Osteoblast (primary cell): Measurements from ENCODE around the gene UTP15. TPM values are rescaled to one million over a fixed set of nuclear protein-coding genes. Genes with fewer than 3 reads are reported as not detected.

ENCODE experiments used
- DNase-seq: peaks from one replicate; pipeline ENCODE4 v3.0.0; 2011; ENCODE audit warnings: low spot score, mixed read lengths; ENCODE audit not compliant: insufficient read length; ENCODE audit errors: missing footprints
- H2AFZ ChIP-seq: 2 replicates; pipeline ENCODE4 v1.6.0; 2011; ENCODE audit warnings: mild to moderate bottlenecking, low read length
- H3K27ac ChIP-seq: 2 replicates; pipeline ENCODE4 v1.5.1; 2011; ENCODE audit warnings: mild to moderate bottlenecking, low read depth, low read length, moderate library complexity
- H3K27me3 ChIP-seq: 2 replicates; pipeline ENCODE4 v1.6.0; 2012; ENCODE audit warnings: mild to moderate bottlenecking, control low read depth, inconsistent platforms, low read length, moderate library complexity; ENCODE audit not compliant: insufficient read depth
- H3K36me3 ChIP-seq: 2 replicates; pipeline ENCODE4 v1.5.1; 2011; ENCODE audit warnings: mild to moderate bottlenecking, low read length, control low read depth, moderate library complexity; ENCODE audit not compliant: insufficient read depth
- H3K4me1 ChIP-seq: 2 replicates; pipeline ENCODE4 v1.5.1; 2011; ENCODE audit warnings: mild to moderate bottlenecking, low read length, control low read depth, moderate library complexity; ENCODE audit not compliant: insufficient read depth
- H3K4me2 ChIP-seq: 2 replicates; pipeline ENCODE4 v1.6.0; 2011; ENCODE audit warnings: mild to moderate bottlenecking, low read length; ENCODE audit not compliant: insufficient read depth
- H3K4me3 ChIP-seq: fragments of 200-600 bp; sonication (generic); 3 replicates; pipeline ENCODE4 v1.5.1; 2012; ENCODE audit warnings: mild to moderate bottlenecking, low read length, inconsistent platforms; ENCODE audit not compliant: insufficient read depth
- H3K79me2 ChIP-seq: 2 replicates; pipeline ENCODE4 v1.6.0; 2012; ENCODE audit warnings: mild to moderate bottlenecking, low read length, control low read depth, inconsistent platforms; ENCODE audit not compliant: insufficient read depth
- H3K9me3 ChIP-seq: 2 replicates; pipeline ENCODE4 v1.5.1; 2011; ENCODE audit warnings: low read depth, low read length, control low read depth
- H4K20me1 ChIP-seq: 2 replicates; pipeline ENCODE4 v1.6.0; 2012; ENCODE audit warnings: mild to moderate bottlenecking, low read length, control low read depth; ENCODE audit not compliant: insufficient read depth
- total RNA-seq: library from RNA; depleted of rRNA; stranded (reverse); fragments of >200 nt; gene quantifications from 2 replicates; pipeline ENCODE4 v1.2.3, GENCODE V29; 2012
- TF ChIP-seq, protein P1 (sequence below): IDR thresholded peaks from 2 replicates; pipeline ENCODE4 v1.5.1; 2011; ENCODE audit warnings: mild to moderate bottlenecking, low read depth, low read length, moderate library complexity; ENCODE audit errors: extremely low read depth

The UTP15 gene
- total RNA-seq, 1 donor, result 20.6 TPM

DNA sequence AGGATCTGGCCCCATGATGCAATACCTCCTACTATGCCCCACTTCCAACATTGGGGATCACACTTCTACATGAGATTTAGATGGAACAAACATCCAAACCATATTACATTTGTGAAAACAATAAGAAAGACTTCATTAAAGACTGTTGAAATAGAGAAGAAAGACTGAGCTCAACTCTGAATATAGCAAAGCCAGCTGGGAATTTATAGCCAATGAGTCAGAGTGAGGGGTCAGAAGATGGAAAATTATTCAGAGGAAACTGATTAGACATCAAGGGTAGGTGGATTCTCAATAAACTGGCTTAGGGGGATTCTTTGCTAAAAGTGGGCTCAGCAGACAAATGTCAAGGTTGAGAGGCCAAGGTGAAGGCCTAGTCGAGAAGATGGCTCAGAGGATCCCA lies 41.7 kb upstream of the UTP15 start:
- H3K36me3 ChIP-seq, result no peaks in the 10 kb centered on the region
- H3K79me2 ChIP-seq, result no peaks in the 10 kb centered on the region
- no peaks in the 10 kb centered on the region for H3K27me3 ChIP-seq
- no peak for DNase-seq
- no peak overlapping the region for H3K4me2 ChIP-seq
- H2AFZ ChIP-seq, result no peak overlapping the region
- H3K4me1 ChIP-seq, result peaks cover 10% of the 10 kb centered on the region
- no peak overlapping the region for H3K27ac ChIP-seq
- no peaks in the 10 kb centered on the region for H3K9me3 ChIP-seq
- no peaks in the 10 kb centered on the region for H4K20me1 ChIP-seq
- TF ChIP-seq, protein P1, sequence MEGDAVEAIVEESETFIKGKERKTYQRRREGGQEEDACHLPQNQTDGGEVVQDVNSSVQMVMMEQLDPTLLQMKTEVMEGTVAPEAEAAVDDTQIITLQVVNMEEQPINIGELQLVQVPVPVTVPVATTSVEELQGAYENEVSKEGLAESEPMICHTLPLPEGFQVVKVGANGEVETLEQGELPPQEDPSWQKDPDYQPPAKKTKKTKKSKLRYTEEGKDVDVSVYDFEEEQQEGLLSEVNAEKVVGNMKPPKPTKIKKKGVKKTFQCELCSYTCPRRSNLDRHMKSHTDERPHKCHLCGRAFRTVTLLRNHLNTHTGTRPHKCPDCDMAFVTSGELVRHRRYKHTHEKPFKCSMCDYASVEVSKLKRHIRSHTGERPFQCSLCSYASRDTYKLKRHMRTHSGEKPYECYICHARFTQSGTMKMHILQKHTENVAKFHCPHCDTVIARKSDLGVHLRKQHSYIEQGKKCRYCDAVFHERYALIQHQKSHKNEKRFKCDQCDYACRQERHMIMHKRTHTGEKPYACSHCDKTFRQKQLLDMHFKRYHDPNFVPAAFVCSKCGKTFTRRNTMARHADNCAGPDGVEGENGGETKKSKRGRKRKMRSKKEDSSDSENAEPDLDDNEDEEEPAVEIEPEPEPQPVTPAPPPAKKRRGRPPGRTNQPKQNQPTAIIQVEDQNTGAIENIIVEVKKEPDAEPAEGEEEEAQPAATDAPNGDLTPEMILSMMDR, result no peak
- no peak overlapping the region for H3K4me3 ChIP-seq

DNA sequence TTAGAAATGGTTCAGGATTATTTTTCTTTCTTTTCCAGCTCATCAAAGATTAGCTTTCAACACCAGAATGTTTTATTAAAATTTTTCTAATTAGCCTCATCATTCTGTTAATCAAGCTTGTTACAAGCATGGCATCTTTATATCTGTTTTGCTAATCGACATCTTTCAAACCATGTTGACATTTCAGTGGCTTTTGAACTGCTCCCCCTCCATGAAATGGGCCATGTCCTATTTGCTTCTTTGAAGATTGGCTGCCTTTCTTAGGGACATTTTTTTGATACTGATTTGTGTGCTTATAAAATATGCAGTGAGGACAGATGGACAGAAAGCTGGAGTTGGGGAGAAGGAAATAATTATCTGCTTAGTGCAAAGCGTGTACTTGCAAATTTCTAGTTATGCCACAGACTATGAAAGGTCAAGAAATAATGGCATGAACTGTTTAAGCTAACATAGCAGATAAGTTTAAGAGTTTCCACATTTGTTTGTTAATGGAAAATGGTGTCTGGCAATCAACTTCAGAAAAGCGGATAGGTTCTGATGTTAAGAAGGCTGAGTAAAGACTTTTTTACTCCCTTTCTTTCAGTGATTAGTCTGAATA lies 39.8 kb upstream of the UTP15 start:
- Histone ChIP-seq H3K36me3 (no peaks in the 10 kb centered on the region), H3K9me3 (no peaks in the 10 kb centered on the region), H3K27ac (no peak overlapping the region), H3K27me3 (no peaks in the 10 kb centered on the region), H3K4me2 (no peak overlapping the region), H3K79me2 (no peaks in the 10 kb centered on the region), H3K4me3 (no peak overlapping the region), H4K20me1 (no peaks in the 10 kb centered on the region), H3K4me1 (peaks cover 7% of the 10 kb centered on the region), H2AFZ (no peak overlapping the region)
- no peak for DNase-seq
- TF ChIP-seq, protein P1, result no peak

DNA sequence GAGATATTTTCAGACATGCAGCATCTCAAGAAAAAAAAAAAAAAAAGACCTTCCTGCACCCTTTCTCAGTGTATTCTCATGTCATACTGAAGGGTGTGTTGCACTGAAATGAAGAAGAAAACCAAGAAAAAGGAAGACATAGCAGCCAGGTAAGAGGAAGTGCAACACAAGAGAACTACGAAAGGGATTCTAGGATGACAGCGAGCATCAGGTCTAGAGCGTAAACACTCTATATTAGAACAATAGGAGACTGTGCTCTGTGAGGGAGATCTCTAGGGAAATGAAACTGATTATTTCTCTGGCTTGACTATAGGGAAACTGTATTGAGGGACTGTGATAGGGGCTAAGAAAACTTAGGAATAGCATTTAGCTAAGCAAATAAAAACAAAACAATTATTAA lies 37.3 kb upstream of the UTP15 start:
- H3K27ac ChIP-seq, result no peak overlapping the region
- DNase-seq, result no peak
- no peak overlapping the region for H3K4me3 ChIP-seq
- H2AFZ ChIP-seq, result no peak overlapping the region
- H4K20me1 ChIP-seq, result no peaks in the 10 kb centered on the region
- no peaks in the 10 kb centered on the region for H3K27me3 ChIP-seq
- H3K4me2 ChIP-seq, result no peak overlapping the region
- TF ChIP-seq, protein P1, result no peak
- H3K79me2 ChIP-seq, result no peaks in the 10 kb centered on the region
- H3K4me1 ChIP-seq, result peaks cover 13% of the 10 kb centered on the region
- H3K36me3 ChIP-seq, result no peaks in the 10 kb centered on the region
- no peaks in the 10 kb centered on the region for H3K9me3 ChIP-seq

DNA sequence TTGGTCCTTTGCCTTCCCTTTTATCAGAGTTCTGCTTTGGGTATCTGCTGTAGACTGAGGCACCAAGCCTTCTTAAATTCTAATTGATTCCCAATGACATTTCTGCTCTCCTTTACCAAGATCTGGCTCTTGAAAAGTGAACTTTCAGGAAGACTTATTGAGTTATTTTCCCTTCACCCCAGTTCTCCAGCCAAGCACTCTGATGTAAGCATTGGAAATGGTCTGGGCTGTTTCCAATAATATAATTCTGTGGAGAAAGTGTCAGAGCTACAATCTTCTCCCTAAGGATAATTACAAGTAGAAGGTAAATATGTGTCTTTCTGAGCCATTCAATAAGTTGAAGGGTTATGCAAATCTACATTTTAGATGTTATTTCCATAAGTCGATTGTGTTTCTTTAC lies 36.5 kb upstream of the UTP15 start:
- no peaks in the 10 kb centered on the region for H3K27me3 ChIP-seq
- H2AFZ ChIP-seq, result no peak overlapping the region
- TF ChIP-seq, protein P1, result no peak
- no peaks in the 10 kb centered on the region for H3K9me3 ChIP-seq
- H3K4me3 ChIP-seq, result no peak overlapping the region
- peaks cover 7% of the 10 kb centered on the region for H3K4me1 ChIP-seq
- H3K36me3 ChIP-seq, result no peaks in the 10 kb centered on the region
- no peak overlapping the region for H3K4me2 ChIP-seq
- H3K79me2 ChIP-seq, result no peaks in the 10 kb centered on the region
- no peaks in the 10 kb centered on the region for H4K20me1 ChIP-seq
- DNase-seq, result no peak
- no peak overlapping the region for H3K27ac ChIP-seq
